Measurements from ENCODE around the gene FCER2.
"Not testable (repeated sequence)": the region's sequence is repeated elsewhere in the genome, so short reads cannot be mapped to it uniquely, and the experiment has no call there.

FCER2 gene

GRCh38 chr19:7652061-7652641 is 49.8 kb downstream of the FCER2 start:
- Histone ChIP-seq H3K27me3 (replicated peaks; ENCODE audit: control insufficient read depth, insufficient read depth, low read length, poor library complexity, severe bottlenecking) (no peaks in the 10 kb centered on the region), H3K4me3 (ENCODE audit: insufficient read depth, low read depth, low read length, poor library complexity, severe bottlenecking) (peak overlapping the region; percentile 35), H3K4me1 (ENCODE audit: control insufficient read depth, insufficient read depth, low read length, poor library complexity, severe bottlenecking) (peaks cover 4% of the 10 kb centered on the region), H3K27ac (ENCODE audit: insufficient read depth, low read length, poor library complexity, severe bottlenecking) (peak overlapping the region; percentile 48), H3K9me3 (ENCODE audit: control insufficient read depth, low read length) (no peaks in the 10 kb centered on the region), H3K36me3 (ENCODE audit: control insufficient read depth, insufficient read depth, low read length) (no peaks in the 10 kb centered on the region)
- peak; percentile 78 to 87 (median 86) for DNase-seq

GRCh38 chr19:7650148-7650547 is 51.8 kb downstream of the FCER2 start:
- Histone ChIP-seq H3K4me3 (ENCODE audit: insufficient read depth, low read depth, low read length, poor library complexity, severe bottlenecking) (no peak overlapping the region), H3K27me3 (replicated peaks; ENCODE audit: control insufficient read depth, insufficient read depth, low read length, poor library complexity, severe bottlenecking) (no peaks in the 10 kb centered on the region), H3K36me3 (ENCODE audit: control insufficient read depth, insufficient read depth, low read length) (peaks cover under 1% of the 10 kb centered on the region), H3K27ac (ENCODE audit: insufficient read depth, low read length, poor library complexity, severe bottlenecking) (no peak overlapping the region), H3K4me1 (ENCODE audit: control insufficient read depth, insufficient read depth, low read length, poor library complexity, severe bottlenecking) (peaks cover 4% of the 10 kb centered on the region), H3K9me3 (ENCODE audit: control insufficient read depth, low read length) (no peaks in the 10 kb centered on the region)
- no peak for DNase-seq

GRCh38 chr19:7648265-7649014 is 53.5 kb downstream of the FCER2 start:
- H3K4me1 ChIP-seq (ENCODE audit: control insufficient read depth, insufficient read depth, low read length, poor library complexity, severe bottlenecking) = peaks cover 4% of the 10 kb centered on the region

GRCh38 chr19:7647156-7647555 is 54.8 kb downstream of the FCER2 start:
- Histone ChIP-seq H3K27ac (ENCODE audit: insufficient read depth, low read length, poor library complexity, severe bottlenecking) (no peak overlapping the region), H3K27me3 (replicated peaks; ENCODE audit: control insufficient read depth, insufficient read depth, low read length, poor library complexity, severe bottlenecking) (no peaks in the 10 kb centered on the region), H3K9me3 (ENCODE audit: control insufficient read depth, low read length) (no peaks in the 10 kb centered on the region), H3K4me3 (ENCODE audit: insufficient read depth, low read depth, low read length, poor library complexity, severe bottlenecking) (no peak overlapping the region), H3K4me1 (ENCODE audit: control insufficient read depth, insufficient read depth, low read length, poor library complexity, severe bottlenecking) (peaks cover 4% of the 10 kb centered on the region), H3K36me3 (ENCODE audit: control insufficient read depth, insufficient read depth, low read length) (peaks cover 14% of the 10 kb centered on the region)
- no peak for DNase-seq

More at GRCh38 chr19:7648265-7649014, 53.5 kb downstream of the FCER2 start:
- H3K36me3 ChIP-seq (ENCODE audit: control insufficient read depth, insufficient read depth, low read length) = peaks cover 7% of the 10 kb centered on the region
- DNase-seq = no peak
- no peaks in the 10 kb centered on the region for H3K27me3 ChIP-seq (replicated peaks; ENCODE audit: control insufficient read depth, insufficient read depth, low read length, poor library complexity, severe bottlenecking)
- no peak overlapping the region for H3K27ac ChIP-seq (ENCODE audit: insufficient read depth, low read length, poor library complexity, severe bottlenecking)
- no peaks in the 10 kb centered on the region for H3K9me3 ChIP-seq (ENCODE audit: control insufficient read depth, low read length)
- H3K4me3 ChIP-seq (ENCODE audit: insufficient read depth, low read depth, low read length, poor library complexity, severe bottlenecking) = no peak overlapping the region

- DNase-seq = no peak
- H3K4me1 ChIP-seq (ENCODE audit: control insufficient read depth, insufficient read depth, low read length, poor library complexity, severe bottlenecking) = no peaks in the 10 kb centered on the region
- no peaks in the 10 kb centered on the region for H3K9me3 ChIP-seq (ENCODE audit: control insufficient read depth, low read length)
- H3K4me3 ChIP-seq (ENCODE audit: insufficient read depth, low read depth, low read length, poor library complexity, severe bottlenecking) = no peak overlapping the region
- H3K36me3 ChIP-seq (ENCODE audit: control insufficient read depth, insufficient read depth, low read length) = peaks cover 19% of the 10 kb centered on the region
- no peak overlapping the region for H3K27ac ChIP-seq (ENCODE audit: insufficient read depth, low read length, poor library complexity, severe bottlenecking)
- no peaks in the 10 kb centered on the region for H3K27me3 ChIP-seq (replicated peaks; ENCODE audit: control insufficient read depth, insufficient read depth, low read length, poor library complexity, severe bottlenecking)
Observed at GRCh38 chr19:7646426-7646700, 55.6 kb downstream of the FCER2 start.

- Histone ChIP-seq H3K4me1 (ENCODE audit: control insufficient read depth, insufficient read depth, low read length, poor library complexity, severe bottlenecking) (no peaks in the 10 kb centered on the region), H3K27ac (ENCODE audit: insufficient read depth, low read length, poor library complexity, severe bottlenecking) (no peak overlapping the region)
Observed at GRCh38 chr19:7645656-7646425, 56.1 kb downstream of the FCER2 start.

GRCh38 chr19:7645163-7645562 is 56.8 kb downstream of the FCER2 start:
- Histone ChIP-seq H3K4me1 (ENCODE audit: control insufficient read depth, insufficient read depth, low read length, poor library complexity, severe bottlenecking) (no peaks in the 10 kb centered on the region), H3K9me3 (ENCODE audit: control insufficient read depth, low read length) (no peaks in the 10 kb centered on the region), H3K4me3 (ENCODE audit: insufficient read depth, low read depth, low read length, poor library complexity, severe bottlenecking) (no peak overlapping the region), H3K36me3 (ENCODE audit: control insufficient read depth, insufficient read depth, low read length) (peaks cover 23% of the 10 kb centered on the region), H3K27me3 (replicated peaks; ENCODE audit: control insufficient read depth, insufficient read depth, low read length, poor library complexity, severe bottlenecking) (no peaks in the 10 kb centered on the region), H3K27ac (ENCODE audit: insufficient read depth, low read length, poor library complexity, severe bottlenecking) (no peak overlapping the region)
- no peak for DNase-seq

More at GRCh38 chr19:7645656-7646425, 56.1 kb downstream of the FCER2 start:
- H3K9me3 ChIP-seq (ENCODE audit: control insufficient read depth, low read length) = no peaks in the 10 kb centered on the region
- H3K36me3 ChIP-seq (ENCODE audit: control insufficient read depth, insufficient read depth, low read length) = peaks cover 19% of the 10 kb centered on the region
- DNase-seq = no peak
- no peaks in the 10 kb centered on the region for H3K27me3 ChIP-seq (replicated peaks; ENCODE audit: control insufficient read depth, insufficient read depth, low read length, poor library complexity, severe bottlenecking)
- H3K4me3 ChIP-seq (ENCODE audit: insufficient read depth, low read depth, low read length, poor library complexity, severe bottlenecking) = no peak overlapping the region

- DNase-seq = no peak
- H3K36me3 ChIP-seq (ENCODE audit: control insufficient read depth, insufficient read depth, low read length) = peaks cover 23% of the 10 kb centered on the region
- H3K27ac ChIP-seq (ENCODE audit: insufficient read depth, low read length, poor library complexity, severe bottlenecking) = no peak overlapping the region
- H3K4me1 ChIP-seq (ENCODE audit: control insufficient read depth, insufficient read depth, low read length, poor library complexity, severe bottlenecking) = no peaks in the 10 kb centered on the region
- H3K4me3 ChIP-seq (ENCODE audit: insufficient read depth, low read depth, low read length, poor library complexity, severe bottlenecking) = no peak overlapping the region
- no peaks in the 10 kb centered on the region for H3K27me3 ChIP-seq (replicated peaks; ENCODE audit: control insufficient read depth, insufficient read depth, low read length, poor library complexity, severe bottlenecking)
- H3K9me3 ChIP-seq (ENCODE audit: control insufficient read depth, low read length) = no peaks in the 10 kb centered on the region
Observed at GRCh38 chr19:7644550-7644877, 57.4 kb downstream of the FCER2 start.

GRCh38 chr19:7643629-7644549 is 58.0 kb downstream of the FCER2 start:
- DNase-seq; H3K27ac ChIP-seq (ENCODE audit: insufficient read depth, low read length, poor library complexity, severe bottlenecking); H3K9me3 ChIP-seq (ENCODE audit: control insufficient read depth, low read length); H3K4me3 ChIP-seq (ENCODE audit: insufficient read depth, low read depth, low read length, poor library complexity, severe bottlenecking); H3K27me3 ChIP-seq (replicated peaks; ENCODE audit: control insufficient read depth, insufficient read depth, low read length, poor library complexity, severe bottlenecking); H3K4me1 ChIP-seq (ENCODE audit: control insufficient read depth, insufficient read depth, low read length, poor library complexity, severe bottlenecking): not testable (repeated sequence)
- peaks cover 23% of the 10 kb centered on the region for H3K36me3 ChIP-seq (ENCODE audit: control insufficient read depth, insufficient read depth, low read length)
